ENCODE measurements around the gene MCC. TPM values are rescaled to one million over a fixed set of nuclear protein-coding genes. Genes with fewer than 3 reads are reported as not detected.
A peak's percentile ranks its signal among the peaks of the same experiment; 100 is the strongest.

Gene MCC
- polyA plus RNA-seq, 4 donors, result 27.6 to 33.3 (median 31.7) TPM

DNA sequence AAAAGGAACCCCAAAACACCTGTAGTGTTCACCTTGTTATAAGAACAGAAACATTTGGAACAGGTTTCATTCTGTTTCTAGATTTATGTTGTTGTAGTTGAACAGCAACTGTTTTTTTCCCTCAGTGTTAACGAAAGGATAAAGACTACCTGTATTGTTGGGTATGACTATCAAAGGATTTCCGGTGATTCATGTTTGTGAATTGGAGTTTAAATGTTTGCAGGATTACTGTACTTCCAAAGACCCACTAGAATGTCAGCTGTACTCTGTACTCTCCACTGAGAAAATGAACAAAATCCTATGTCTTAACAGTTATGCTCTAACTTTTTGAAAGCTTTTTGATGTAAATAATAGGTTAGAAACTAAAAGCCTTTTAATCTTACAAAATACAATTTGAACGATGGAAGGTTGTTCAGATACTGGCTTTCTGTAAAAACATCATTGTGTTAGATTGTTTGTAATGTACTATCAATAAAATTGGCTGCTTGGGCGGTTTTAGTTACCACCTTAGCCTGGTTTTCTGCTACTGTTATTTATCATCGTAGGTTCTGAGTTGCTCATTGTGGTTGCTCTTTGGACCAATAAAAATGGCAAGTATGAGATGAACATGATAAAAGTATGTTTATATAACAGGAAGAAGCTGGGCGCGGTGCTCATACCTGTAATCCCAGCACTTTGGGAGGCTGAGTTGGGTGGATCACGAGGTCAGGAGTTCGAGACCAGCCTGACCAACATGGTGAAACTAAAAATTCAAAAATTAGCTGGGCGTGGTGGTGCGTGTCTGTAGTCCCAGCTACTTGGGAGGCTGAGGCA, 467.6 kb downstream of the MCC start:
- DNase-seq (ENCODE audit: low read depth in 4 of 4, low spot score in 2 of 4), result no peak

DNA sequence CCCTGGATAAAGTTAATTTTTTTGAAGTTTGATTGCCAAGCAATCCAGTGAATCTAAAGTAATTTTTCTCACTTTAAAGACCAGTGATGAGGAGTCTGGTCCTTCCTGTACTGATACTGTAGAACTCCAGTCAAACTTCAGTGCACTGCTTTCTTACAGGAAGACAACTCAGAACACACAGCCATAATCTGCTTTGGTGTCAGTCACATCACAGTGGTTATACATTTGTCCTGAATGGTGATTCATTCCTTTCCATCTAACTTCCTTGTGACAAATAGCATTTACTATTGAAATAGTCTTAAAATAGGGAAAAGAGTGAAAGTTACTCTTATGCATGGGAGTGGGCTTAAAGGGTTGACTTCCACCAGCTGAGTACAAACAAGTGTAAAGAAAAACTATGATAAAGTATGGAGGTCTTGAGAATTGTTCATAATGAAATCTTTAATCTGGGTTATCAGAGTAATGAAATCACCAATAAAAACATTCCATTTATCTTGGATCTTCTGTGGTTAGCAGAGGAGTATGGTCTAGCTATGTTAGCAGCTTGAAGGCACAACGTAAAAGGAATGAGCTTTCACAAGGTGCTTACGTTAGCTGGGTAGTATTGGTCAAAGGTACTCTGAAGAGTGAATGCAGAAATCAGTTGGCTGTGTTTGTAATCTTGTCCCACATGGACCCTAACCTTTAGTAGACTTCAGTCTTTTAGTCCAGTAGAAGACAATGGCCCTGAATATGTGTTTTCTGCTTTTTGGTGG, 470.2 kb downstream of the MCC start:
- no peak for DNase-seq (ENCODE audit: low read depth in 4 of 4, low spot score in 2 of 4)

DNA sequence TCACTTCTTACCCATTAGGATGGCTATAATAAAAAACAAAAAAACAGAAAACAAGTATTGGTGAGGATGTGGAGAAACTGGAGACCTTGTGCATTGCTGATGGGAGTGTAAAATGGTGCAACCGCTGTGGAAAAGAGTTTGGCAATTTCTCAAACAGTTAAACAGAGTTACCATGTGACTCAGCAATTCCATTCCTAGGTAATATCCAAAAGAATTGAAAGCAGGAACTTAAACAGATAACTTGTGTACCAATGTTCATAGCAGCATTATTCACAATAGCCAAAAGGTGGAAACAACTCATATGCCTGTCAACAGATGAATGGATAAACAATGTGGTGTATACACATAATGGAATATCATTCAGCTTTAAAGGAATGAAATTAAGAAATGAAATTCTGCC, 482.8 kb downstream of the MCC start:
- DNase-seq (ENCODE audit: low read depth in 4 of 4, low spot score in 2 of 4), result no peak

DNA sequence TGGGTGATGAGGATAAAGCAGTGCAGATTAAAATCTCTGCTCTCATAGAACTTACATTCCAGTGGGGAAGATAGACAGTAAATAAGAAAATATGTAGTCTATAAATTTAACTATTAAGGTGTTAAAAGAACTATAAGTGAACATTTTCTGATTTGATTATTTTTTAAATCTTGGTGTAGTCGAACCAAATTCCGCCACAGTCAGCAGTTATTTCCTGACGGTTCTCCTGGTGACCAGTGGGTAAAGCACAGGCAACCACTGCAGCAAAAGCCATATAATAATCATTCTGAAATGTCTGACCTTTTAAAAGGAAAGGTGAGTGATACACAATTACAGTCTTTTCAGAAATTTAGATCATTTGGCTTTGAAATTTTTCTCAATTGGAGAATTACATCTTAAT, 484.5 kb downstream of the MCC start:
- DNase-seq (ENCODE audit: low read depth in 4 of 4, low spot score in 2 of 4), result no peak

DNA sequence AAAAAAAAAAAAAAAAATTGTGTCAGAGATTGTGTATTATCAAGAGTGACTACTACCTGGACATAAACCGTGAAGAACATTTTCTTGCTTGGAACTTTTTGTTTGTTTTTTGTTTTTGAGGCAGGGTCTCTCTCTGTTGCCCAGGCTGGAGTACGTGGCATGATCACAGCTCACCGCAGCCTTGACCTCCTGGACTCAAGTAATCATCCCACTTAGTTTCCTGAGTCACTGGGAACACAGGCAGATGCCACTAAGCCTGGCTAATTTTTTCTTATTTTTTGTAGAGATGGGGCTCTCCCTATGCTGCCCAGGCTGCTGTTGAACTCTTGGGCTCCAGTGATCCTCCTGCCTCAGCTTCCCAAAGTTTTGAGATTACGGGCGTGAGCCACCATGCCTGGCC, 485.8 kb downstream of the MCC start:
- no peak for DNase-seq (ENCODE audit: low read depth in 4 of 4, low spot score in 2 of 4)

DNA sequence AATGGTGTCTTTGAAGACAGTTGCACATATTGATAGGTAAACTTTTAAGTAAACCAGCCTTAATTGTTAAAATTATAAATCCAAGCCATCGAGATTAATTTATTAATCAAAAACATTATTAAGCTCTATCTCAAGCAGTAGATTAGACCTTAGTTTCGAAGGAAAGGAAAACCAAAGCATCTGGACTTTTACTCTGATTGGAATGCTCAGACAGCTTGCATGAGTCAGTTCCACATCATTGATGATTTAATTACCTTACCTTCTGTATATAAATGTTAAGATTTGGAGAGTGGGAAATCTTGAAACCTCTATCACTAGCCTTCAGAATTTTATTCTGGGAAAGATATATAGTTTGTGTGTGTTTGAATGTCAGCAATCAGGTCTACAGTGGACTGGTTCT, 487.8 kb downstream of the MCC start:
- DNase-seq (ENCODE audit: low read depth in 4 of 4, low spot score in 2 of 4), result no peak

DNA sequence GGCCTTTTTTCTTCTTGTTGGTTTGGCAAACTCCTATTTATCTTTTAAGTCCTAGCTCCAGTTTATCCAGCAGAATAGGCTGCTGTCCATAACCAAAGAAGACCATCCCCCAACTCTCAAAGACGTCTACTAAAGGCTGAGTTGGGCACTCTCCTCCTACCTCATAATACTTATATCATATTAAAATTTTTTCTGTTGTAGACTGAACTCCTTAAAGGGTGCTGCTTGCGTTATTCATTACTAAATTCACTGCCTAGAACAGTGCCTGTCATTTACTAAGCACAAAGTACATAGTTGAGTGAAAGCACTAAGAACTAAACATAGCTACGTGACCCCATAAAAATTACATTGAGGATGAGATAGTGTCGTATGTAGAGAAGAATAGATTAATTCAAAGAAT, 490.0 kb downstream of the MCC start:
- no peak for DNase-seq (ENCODE audit: low read depth in 4 of 4, low spot score in 2 of 4)

DNA sequence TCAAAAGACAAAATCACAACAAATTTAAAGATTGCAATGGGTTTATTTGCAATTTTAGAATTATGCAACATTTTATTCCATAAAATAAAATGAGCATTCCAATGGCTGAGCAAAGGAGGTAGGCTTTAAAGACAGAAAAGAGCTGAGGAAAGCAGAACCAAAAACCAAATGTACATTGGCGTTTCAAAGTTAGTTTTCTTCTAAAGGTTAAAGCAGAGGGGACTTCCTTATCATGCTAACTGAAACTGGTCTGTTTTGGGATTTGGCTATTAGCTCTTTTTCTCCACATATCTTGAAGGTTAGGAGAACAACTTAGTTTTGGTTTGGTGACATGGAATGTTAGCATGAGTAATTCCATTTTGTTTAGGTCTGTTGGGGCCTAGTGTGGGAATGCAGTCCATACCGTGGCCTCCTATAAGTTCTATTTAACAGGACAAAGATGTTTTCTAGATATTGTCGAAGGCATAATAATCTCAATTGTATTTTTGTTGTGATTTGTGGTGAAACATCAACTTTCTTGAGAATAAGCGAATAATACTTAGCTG, 491.4 kb downstream of the MCC start:
- no peak for DNase-seq (ENCODE audit: low read depth in 4 of 4, low spot score in 2 of 4)

DNA sequence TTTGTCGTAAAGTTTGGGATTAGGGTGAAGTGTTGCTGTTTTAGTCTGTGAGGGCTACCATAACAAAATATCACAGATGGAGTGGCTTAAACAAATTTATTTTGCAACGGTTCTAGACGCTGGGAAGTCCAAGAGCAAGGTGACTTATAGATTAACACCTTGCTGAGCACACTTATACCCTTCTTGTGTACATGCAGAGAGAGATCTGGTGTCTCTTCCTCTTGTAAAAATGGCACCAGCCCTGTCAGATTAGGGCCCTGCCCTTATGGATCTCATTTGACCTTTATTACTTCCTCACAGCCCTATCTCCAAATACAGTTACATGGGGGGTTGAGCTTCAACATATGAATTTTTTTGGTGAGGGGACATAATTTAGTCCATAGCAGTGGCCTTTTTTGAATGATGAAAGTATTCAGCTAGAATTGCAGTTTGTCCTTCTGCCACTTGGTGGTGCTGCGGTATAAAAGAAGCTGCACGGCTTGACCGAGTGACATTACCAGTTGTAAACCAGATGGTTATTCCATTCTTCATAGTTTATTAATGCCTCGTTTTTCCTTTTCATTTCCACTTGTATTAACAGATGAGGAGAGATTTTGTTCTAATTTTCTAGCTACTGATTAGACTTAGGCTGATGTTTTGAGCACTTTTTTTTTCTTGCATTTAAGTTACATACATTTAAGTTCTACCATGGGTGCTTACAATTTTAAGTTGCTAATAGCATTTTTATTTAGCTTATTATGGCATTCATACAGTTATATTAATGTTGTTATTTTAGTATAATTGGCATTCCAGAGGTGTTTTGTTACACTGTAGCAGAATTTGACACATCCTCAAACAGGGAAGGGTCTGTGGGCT, 492.3 kb downstream of the MCC start:
- peak in 3 of 4 donors; percentile 35 to 64 (median 43) for DNase-seq (ENCODE audit: low read depth in 4 of 4, low spot score in 2 of 4)

DNA sequence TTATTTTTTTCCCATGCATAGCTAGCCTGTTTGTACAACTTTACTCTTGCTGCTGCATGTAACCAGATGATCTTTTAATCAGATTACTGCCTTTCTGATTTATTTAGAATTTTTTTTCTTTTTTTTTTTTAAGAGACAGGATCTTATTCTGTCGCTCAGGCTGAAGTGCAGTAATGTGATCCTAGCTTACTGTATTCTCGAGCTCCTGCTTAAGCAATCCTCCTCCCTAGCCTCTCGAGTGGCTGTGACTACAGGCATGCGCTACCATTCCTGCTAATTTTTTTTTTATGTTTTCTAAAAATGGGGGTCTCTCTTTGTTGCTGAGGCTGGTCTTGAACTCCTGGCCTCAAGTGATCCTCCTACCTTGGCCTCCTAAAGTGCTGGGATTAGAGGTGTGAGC, 502.0 kb downstream of the MCC start:
- no peak for DNase-seq (ENCODE audit: low read depth in 4 of 4, low spot score in 2 of 4)

DNA sequence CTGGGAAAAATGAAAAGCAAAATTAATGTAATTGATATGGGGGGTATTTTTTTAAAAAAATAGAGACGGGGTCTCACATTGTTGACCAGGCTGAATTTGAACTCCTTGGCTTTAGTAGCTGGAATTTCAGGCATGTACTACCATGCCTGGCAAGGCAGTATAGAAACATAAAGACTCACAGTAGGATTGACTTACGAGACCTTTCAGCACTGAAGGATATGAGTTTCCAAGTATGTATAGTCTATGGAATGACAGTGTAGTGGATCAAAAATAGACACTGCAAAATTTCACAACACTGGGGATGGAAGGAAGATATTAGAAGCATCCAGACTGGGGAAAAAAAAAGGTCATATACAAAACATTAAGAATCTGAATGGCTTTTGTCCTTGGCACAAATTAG, 504.9 kb downstream of the MCC start:
- DNase-seq (ENCODE audit: low read depth in 4 of 4, low spot score in 2 of 4), result no peak

DNA sequence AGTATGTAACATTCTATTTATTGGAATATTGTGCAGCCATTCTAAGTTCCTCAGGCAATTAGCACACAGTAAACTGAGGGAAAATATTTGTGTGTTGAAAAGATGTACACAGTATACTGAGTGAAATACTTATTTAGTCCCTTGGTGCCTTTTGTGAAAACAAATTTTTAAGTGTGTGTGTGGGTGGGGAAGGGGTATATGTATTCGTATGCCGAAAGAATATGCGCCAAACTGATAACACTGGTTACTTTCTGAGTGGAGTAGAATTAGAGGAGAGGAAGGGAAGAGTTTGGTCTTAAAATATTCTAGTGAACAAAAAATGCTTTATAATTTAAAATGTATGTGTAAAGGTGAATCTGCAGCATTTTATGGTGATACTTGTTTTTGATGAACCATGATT, 508.5 kb downstream of the MCC start:
- no peak for DNase-seq (ENCODE audit: low read depth in 4 of 4, low spot score in 2 of 4)

DNA sequence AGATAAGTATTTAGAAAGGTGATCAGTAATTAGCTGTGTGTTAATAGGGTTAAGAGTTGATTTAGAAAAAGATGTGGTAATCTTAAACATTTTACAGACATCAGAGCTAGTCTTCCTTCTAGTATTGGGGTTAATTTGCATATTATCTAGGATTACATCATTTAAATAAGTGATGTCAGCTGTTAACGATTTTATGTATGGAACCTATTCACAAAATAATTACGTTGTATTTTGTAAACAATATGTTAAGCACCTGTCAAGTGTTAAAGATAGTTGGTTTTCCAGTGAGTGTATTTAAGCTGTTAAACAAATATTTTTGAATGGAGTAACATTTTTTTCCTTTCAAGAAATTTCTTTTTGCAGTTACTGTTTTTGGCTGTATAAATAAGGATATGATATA, 509.4 kb downstream of the MCC start:
- DNase-seq (ENCODE audit: low read depth in 4 of 4, low spot score in 2 of 4), result no peak

DNA sequence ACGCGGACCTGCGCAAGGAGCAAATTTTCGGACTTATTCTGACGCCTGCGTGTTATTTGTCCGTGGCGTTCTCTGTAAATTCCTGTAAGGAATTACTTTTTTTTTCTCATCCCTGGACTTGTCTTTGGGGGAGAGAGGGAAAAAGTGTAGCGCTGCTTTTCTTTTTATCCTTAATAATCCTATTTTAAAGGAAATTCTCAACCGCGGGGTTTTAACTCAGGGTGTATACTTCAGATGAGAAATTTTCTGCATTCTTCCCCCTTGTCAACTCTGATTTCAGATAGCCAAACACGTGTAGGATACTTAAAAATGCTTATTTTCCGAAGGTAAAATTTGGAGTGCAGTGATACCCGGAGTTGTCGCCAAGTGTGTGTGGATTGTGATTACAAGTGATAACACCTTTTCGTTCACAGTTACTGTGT, 510.8 kb downstream of the MCC start:
- peak in 1 of 4 donors; percentile 35 for DNase-seq (ENCODE audit: low read depth in 4 of 4, low spot score in 2 of 4)

DNA sequence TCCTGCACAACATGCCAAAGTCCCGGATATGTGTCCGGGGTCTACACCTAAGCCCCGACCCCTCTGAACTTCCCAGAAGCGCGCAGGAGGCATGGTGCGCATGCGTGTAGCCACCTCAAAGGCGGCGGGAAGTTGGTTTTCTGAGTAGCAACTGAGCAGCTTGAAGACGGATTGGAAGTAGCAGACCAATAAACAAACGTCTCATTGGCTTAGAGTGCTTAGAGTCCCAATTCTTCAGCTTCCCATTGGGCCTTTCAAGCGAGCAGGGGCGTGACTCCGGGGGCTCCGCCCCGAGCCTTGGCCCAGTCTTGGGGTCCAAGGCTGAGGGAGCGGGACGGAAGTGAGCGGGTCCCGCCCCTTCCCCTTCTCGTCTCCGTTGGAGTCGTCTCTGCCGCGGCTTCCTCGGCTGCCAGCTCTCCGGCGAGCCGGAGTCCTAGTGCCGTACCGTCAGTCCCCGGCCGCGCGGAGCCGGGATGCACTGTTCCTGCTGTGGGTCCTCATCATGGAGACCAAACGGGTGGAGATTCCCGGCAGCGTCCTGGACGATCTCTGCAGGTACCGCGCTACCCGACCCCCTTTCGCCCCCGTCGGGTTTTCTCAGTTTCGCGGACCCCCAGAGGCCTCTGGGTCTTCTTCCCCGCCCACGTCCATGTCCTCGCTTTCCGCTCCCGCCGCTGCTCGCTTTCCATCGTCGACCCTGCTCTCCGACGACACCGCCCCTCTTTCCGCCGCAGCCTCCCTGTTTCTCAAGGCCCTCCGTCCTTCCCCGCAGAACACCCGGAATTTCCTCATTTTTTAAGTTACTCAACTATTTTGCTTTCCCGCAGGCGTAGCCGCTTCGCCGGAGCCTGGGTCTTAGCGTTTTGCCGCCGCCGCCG, 511.6 kb downstream of the MCC start, which contains the start of gene DCP2:
Gene DCP2, plus strand, starts transcription at position 367 of the 878 bp plus-strand sequence. Its CDS starts 136 bp downstream, at position 503.
- DNase-seq (ENCODE audit: low read depth in 4 of 4, low spot score in 2 of 4), result peak; percentile 97 to 99 (median 98)

DNA sequence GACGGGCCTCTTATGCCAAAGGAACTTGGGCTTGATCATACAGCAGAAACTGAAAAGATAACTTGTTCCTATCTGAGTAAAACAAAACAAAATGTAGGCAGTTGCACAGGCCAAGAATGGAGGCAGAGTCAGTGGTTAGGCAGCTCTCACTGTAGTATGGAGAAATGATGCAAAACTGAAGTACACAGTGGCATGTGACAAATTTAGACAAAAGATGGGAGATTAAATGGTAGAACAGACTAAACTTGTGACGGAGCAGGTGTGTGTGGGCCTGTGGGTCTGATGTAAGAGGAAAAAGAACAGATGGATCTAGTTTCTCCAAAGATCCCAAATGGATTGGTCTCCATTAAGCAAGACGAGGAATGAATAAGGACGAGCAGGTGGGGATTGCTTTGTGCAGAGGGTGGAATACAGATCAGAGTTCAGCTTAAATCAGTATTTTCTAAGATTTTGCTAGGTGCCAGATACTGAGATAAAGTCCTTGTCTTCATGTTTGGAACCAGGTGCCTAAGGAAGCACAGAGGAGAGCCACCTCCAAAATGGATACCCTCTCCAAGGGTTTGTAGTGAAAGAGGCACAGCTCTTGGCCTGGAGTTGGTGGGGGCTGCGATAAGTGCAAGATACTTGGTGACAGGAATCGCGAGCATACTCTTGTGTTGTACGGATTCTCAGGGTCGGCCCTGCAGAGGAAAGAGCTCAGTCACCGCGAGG, 512.4 kb downstream of the MCC start:
- DNase-seq (ENCODE audit: low read depth in 4 of 4, low spot score in 2 of 4), result no peak

DNA sequence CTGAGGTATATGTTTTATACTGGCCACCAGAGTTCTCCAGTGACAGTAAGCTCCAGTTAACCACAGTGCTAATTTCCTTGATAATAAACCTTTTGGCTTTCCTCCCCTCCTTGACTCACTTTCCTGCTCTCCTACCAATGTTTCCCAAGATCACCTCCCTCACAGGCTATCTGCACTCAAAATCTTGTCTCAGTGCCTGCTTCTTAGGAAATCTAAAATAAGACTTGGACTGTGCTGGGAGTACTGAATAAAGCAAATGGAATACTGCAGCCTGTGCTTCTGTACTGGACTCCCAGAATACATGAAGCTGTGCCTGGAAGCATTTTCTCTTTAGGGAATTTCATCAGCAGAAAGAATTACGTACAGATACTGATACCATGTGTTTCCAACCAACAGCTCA, 513.4 kb downstream of the MCC start:
- no peak for DNase-seq (ENCODE audit: low read depth in 4 of 4, low spot score in 2 of 4)

DNA sequence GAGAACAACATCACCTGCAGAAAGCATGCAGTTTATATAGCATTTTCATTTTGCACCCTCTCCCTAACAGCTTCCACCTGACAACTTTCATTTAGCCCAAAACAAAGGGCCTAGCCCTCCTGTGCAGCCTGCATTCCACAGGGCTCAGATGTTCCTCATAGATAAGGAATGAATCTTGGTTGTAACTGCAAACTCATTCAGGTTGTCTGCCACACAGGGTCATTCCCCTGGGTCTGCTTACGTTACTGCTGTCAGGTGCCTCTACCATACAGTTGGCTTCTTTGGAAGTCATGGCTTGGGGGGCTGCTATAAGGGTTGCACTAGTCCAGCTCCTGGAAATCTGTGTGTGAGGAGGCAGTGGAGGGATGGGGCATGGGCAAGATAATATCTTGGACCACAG, 514.3 kb downstream of the MCC start:
- DNase-seq (ENCODE audit: low read depth in 4 of 4, low spot score in 2 of 4), result no peak

DNA sequence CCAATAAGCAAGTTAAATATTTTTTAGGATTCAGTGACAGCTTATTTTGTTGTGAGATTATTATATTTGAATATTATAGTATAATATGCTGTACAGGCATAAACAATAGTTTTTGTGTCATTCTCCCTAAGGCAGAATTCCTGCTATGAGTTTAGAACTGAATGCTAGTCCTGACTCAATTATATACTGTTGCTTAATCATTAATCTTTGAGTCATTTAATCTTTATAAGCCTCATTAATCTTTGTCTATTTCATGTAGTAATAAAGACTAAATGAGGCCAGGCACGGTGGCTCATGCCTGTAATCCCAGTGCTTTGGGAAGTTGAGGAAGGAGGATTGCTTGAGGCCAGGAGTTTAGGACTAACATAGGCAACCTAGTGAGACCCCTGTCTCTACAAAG, 515.2 kb downstream of the MCC start:
- DNase-seq (ENCODE audit: low read depth in 4 of 4, low spot score in 2 of 4), result no peak
